Small intestine (tissue), 7 donors: ENCODE data around the gene SS18L1. TPM values are rescaled to one million over a fixed set of nuclear protein-coding genes. Genes with fewer than 3 reads are reported as not detected.

ENCODE experiments used
- DNase-seq, 2 donors: peaks; one replicate each; pipeline versions ENCODE4 v3.0.0 to v3.0.0-alpha.2; 2013
- FAIRE-seq: peaks from 2 replicates; lab custom pipeline; 2012; peaks lifted over from hg19 to GRCh38; lab: Jason Lieb, UNC
- H3K27ac ChIP-seq, 3 donors: one replicate each; pipeline ENCODE4 v1.5.1; 2013; ENCODE audit warnings: low read length in 2 of 3, mild to moderate bottlenecking in 2 of 3, control low read depth in 1 of 3, inconsistent platforms in 1 of 3, low read depth in 1 of 3, moderate library complexity in 1 of 3
- H3K27me3 ChIP-seq, 3 donors: one replicate each; pipeline ENCODE4 v1.6.1; 2013; ENCODE audit warnings: low read length in 3 of 3, inconsistent platforms in 1 of 3; ENCODE audit not compliant: control insufficient read depth in 3 of 3, insufficient read depth in 3 of 3
- H3K36me3 ChIP-seq, 3 donors: one replicate each; pipeline ENCODE4 v1.6.1; 2013; ENCODE audit warnings: low read length in 3 of 3, inconsistent platforms in 1 of 3, low read depth in 1 of 3, mild to moderate bottlenecking in 1 of 3, moderate library complexity in 1 of 3; ENCODE audit not compliant: control insufficient read depth in 3 of 3, insufficient read depth in 2 of 3
- H3K4me1 ChIP-seq, 3 donors: one replicate each; pipeline ENCODE4 v1.6.1; 2013; ENCODE audit warnings: low read length in 2 of 3, inconsistent platforms in 1 of 3, low read depth in 1 of 3, mild to moderate bottlenecking in 1 of 3, moderate library complexity in 1 of 3; ENCODE audit not compliant: control insufficient read depth in 3 of 3, insufficient read depth in 2 of 3
- H3K4me3 ChIP-seq, 3 donors: one replicate each; pipeline ENCODE4 v1.5.1; 2013; ENCODE audit warnings: low read length in 3 of 3, control low read depth in 1 of 3, inconsistent platforms in 1 of 3, low read depth in 1 of 3, mild to moderate bottlenecking in 1 of 3, moderate library complexity in 1 of 3
- H3K9me3 ChIP-seq, 2 donors: one replicate each; pipeline ENCODE4 v1.6.1; 2013; ENCODE audit warnings: low read depth in 1 of 2, low read length in 1 of 2; ENCODE audit not compliant: control insufficient read depth in 2 of 2, insufficient read depth in 1 of 2
- WGBS, 3 donors: extraction: QIAGEN DNeasy Blood & Tissue Kit; methylation state at CpG; one replicate each; pipeline ENCODE4 v1.1.7; 2013; 5-methylcytosine and 5-hydroxymethylcytosine counted together
- polyA plus RNA-seq, 4 donors: library from polyadenylated mRNA; stranded (reverse) in 3 of 4; unstranded in 1 of 4; fragments of 200-250 nt in 3 of 4; fragments of 120-200 nt in 1 of 4; gene quantifications; one replicate each; pipeline versions ENCODE4 v1.2.1 to v1.2.3, GENCODE V29; 2013
- donor health status: healthy with polysubstance abuse.
- donor health status: control.
- donor health status: control.
- donor health status: Bipolar disorder and iron deficiency.
- donor health status: healthy.

The SS18L1 gene
- polyA plus RNA-seq, 4 donors: 7.5 to 17.5 (median 11.3) TPM

- Histone ChIP-seq H3K27me3 (peaks cover 25 to 71% (median 31%) of the 10 kb centered on the region in 3 donors), H3K27ac (no peak within 1 kb of the TSS), H3K4me3 (peak within 1 kb of the TSS in 1 of 3 donors; percentile 53), H3K9me3 (no peaks in the 10 kb centered on the region), H3K36me3 (no peaks in the 10 kb centered on the region), H3K4me1 (peaks cover 0 to 8% (median 3%) of the 10 kb centered on the region in 3 donors)
- peak; percentile 27 to 60 for DNase-seq
- FAIRE-seq: no peak
- WGBS, 3 donors: 1 to 2% (median 1%) methylated on average over 28 to 84 of the region's 84 CpGs
Measured at GRCh38 chr20:62219992-62220665, 76.6 kb downstream of the SS18L1 start, which contains the start of gene HRH3. Gene HRH3 (minus strand): TSS chr20:62220278. CDS start chr20:62219970, 308 bp downstream.

- H3K9me3 ChIP-seq: no peaks in the 10 kb centered on the region
- no peak overlapping the region for H3K27ac ChIP-seq
- 2 to 6% (median 4%) methylated on average over 36 to 46 of the region's 46 CpGs for WGBS, 3 donors
- peaks cover 0 to 8% (median 3%) of the 10 kb centered on the region in 3 donors for H3K4me1 ChIP-seq
- no peak overlapping the region for H3K4me3 ChIP-seq
- FAIRE-seq: no peak
- H3K27me3 ChIP-seq: peaks cover 25 to 68% (median 29%) of the 10 kb centered on the region in 3 donors
- H3K36me3 ChIP-seq: no peaks in the 10 kb centered on the region
- DNase-seq: no peak
Measured at GRCh38 chr20:62220666-62221568, 77.3 kb downstream of the SS18L1 start.

GRCh38 chr20:62222266-62222850 is 78.8 kb downstream of the SS18L1 start:
- H3K27me3 ChIP-seq: peaks cover 25 to 58% (median 29%) of the 10 kb centered on the region in 3 donors
- no peaks in the 10 kb centered on the region for H3K9me3 ChIP-seq
- no peak overlapping the region for H3K27ac ChIP-seq
- FAIRE-seq (no peak), DNase-seq (no peak)
- no peak overlapping the region for H3K4me3 ChIP-seq
- 83 to 87% (median 85%) methylated on average over 18 of the region's 18 CpGs for WGBS, 3 donors
- no peaks in the 10 kb centered on the region for H3K36me3 ChIP-seq
- peaks cover 0 to 8% (median 3%) of the 10 kb centered on the region in 3 donors for H3K4me1 ChIP-seq

GRCh38 chr20:62222972-62223371 is 79.4 kb downstream of the SS18L1 start:
- no peak for FAIRE-seq
- H3K27me3 ChIP-seq: peaks cover 24 to 52% (median 29%) of the 10 kb centered on the region in 3 donors

GRCh38 chr20:62223571-62223970 is 80.0 kb downstream of the SS18L1 start:
- H3K36me3 ChIP-seq: no peaks in the 10 kb centered on the region
- no peak for FAIRE-seq
- no peaks in the 10 kb centered on the region for H3K9me3 ChIP-seq
- 74 to 81% (median 76%) methylated on average over 8 to 9 of the region's 9 CpGs for WGBS, 3 donors
- H3K27me3 ChIP-seq: peaks cover 19 to 46% (median 23%) of the 10 kb centered on the region in 3 donors
- no peak overlapping the region for H3K4me3 ChIP-seq
- H3K27ac ChIP-seq: no peak overlapping the region
- DNase-seq: no peak
- peaks cover 0 to 8% (median 3%) of the 10 kb centered on the region in 3 donors for H3K4me1 ChIP-seq

More at GRCh38 chr20:62222972-62223371, 79.4 kb downstream of the SS18L1 start:
- Histone ChIP-seq H3K4me1 (peaks cover 0 to 8% (median 3%) of the 10 kb centered on the region in 3 donors), H3K27ac (no peak overlapping the region), H3K36me3 (no peaks in the 10 kb centered on the region), H3K4me3 (no peak overlapping the region), H3K9me3 (no peaks in the 10 kb centered on the region)
- 68 to 74% (median 73%) methylated on average over 13 of the region's 13 CpGs for WGBS, 3 donors
- DNase-seq: no peak

GRCh38 chr20:62224113-62224855 is 80.7 kb downstream of the SS18L1 start:
- no peak for DNase-seq
- Histone ChIP-seq H3K27ac (no peak overlapping the region), H3K36me3 (no peaks in the 10 kb centered on the region), H3K27me3 (peaks cover 19 to 39% (median 23%) of the 10 kb centered on the region in 3 donors), H3K4me3 (no peak overlapping the region), H3K9me3 (no peaks in the 10 kb centered on the region), H3K4me1 (peaks cover 0 to 8% (median 2%) of the 10 kb centered on the region in 3 donors)
- no peak for FAIRE-seq
- 52 to 65% (median 62%) methylated on average over 21 of the region's 21 CpGs for WGBS, 3 donors

- H3K4me3 ChIP-seq: no peak overlapping the region
- FAIRE-seq (no peak), DNase-seq (no peak)
- no peaks in the 10 kb centered on the region for H3K36me3 ChIP-seq
- peaks cover 14 to 36% (median 21%) of the 10 kb centered on the region in 3 donors for H3K27me3 ChIP-seq
- peaks cover 0 to 8% (median 0%) of the 10 kb centered on the region in 3 donors for H3K4me1 ChIP-seq
- H3K9me3 ChIP-seq: no peaks in the 10 kb centered on the region
- H3K27ac ChIP-seq: no peak overlapping the region
- 86 to 91% (median 88%) methylated on average over 13 of the region's 13 CpGs for WGBS, 3 donors
Measured at GRCh38 chr20:62225026-62225425, 81.5 kb downstream of the SS18L1 start.
